ENCODE measurements around the gene DOCK4.

Gene DOCK4

GRCh38 chr7:112160130-112160770 is 45.9 kb downstream of the DOCK4 start:
- DNase-seq (ENCODE audit: low spot score) = no peak

GRCh38 chr7:112159351-112159750 is 46.8 kb downstream of the DOCK4 start:
- DNase-seq (ENCODE audit: low spot score) = no peak

GRCh38 chr7:112157072-112157471 is 49.1 kb downstream of the DOCK4 start:
- DNase-seq (ENCODE audit: low spot score) = no peak

DNA sequence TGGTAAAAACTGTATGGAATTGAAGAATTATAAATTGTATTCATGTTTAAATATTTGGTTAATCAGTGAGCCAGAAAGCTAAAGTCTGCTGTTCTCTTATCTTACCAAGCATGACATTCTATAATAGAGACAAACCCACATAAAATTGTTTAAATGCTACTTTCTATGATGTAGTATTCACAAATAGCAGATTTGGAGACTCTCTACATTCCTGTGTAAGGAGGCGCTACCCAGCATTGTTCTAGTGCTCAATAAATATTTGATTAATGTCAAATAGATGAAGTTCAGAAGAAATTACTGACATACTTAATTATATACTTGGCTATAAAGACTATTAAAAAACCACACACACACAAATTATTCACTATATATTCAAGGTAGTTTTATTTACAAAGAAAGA is 49.8 kb downstream of the DOCK4 start:
- DNase-seq (ENCODE audit: low spot score) = no peak

DNA sequence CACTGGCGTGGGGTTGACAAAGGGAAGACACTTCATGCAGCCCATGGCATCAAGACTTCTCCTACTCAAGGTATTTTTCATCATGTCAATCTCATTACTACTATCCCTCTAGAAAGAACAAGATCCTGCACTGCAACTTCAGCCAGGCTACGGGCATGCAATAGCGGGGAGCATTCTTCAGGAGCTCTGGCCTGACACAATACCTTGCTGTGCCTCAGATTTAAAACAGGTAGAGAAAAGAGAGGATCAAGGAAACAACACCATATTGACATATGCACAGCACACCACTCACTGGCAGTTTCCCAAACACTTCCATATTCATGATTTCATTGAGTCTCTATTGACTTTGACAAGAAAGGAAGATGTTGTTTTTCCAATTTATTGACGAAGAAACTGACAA is 51.5 kb downstream of the DOCK4 start:
- no peak for DNase-seq (ENCODE audit: low spot score)

DNA sequence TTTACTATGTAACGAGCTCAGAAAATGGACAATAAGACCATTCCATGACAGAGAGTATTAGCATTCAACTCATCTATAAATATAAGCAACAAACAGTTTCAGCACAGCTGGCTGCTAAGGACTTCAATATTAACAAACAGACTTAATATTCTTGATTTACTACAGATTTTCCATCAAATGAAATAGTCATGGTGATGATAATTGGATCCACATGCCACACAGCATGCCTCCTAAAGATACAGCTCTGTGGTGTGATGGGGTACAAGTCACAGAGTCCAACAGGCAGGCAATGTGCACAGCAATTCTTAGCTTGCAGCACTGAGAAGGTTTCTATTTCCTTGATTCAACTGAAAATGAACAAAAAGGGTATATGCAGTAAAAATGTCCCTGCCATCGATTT is 54.0 kb downstream of the DOCK4 start:
- DNase-seq (ENCODE audit: low spot score) = no peak

GRCh38 chr7:112150823-112151641 is 55.2 kb downstream of the DOCK4 start:
- DNase-seq (ENCODE audit: low spot score) = no peak

GRCh38 chr7:112149734-112150133 is 56.5 kb downstream of the DOCK4 start:
- no peak for DNase-seq (ENCODE audit: low spot score)

DNA sequence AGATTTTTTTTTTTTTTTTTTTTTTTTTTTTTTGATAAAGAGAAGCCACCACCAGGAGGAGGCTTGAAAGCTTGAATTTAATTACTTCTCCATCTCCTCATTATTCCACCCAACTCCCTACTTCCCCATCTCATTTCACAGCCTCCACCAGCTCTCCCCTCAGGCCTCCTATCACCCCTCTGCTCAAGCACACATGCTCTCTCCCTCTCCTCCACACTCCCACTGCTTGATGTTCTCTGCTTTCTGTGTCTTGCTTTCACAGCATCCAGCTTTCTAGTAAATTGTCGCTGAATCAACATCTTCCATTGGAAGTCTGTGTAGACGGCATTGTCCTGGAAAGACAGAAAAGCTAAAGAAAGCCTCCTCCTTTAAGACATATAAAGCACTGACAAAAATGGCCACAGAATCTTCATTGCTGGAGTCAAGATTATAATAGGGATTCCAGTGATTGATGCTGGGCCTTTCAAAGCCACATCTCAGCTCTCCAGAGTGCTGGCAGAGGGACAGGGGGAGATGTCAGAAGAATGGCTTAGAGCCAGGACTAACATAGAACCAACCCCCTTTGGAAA is 58.3 kb downstream of the DOCK4 start:
- DNase-seq (ENCODE audit: low spot score) = no peak

- DNase-seq (ENCODE audit: low spot score) = no peak
These were observed 61.0 kb downstream of the DOCK4 start for GRCh38 chr7:112145206-112145605.

DNA sequence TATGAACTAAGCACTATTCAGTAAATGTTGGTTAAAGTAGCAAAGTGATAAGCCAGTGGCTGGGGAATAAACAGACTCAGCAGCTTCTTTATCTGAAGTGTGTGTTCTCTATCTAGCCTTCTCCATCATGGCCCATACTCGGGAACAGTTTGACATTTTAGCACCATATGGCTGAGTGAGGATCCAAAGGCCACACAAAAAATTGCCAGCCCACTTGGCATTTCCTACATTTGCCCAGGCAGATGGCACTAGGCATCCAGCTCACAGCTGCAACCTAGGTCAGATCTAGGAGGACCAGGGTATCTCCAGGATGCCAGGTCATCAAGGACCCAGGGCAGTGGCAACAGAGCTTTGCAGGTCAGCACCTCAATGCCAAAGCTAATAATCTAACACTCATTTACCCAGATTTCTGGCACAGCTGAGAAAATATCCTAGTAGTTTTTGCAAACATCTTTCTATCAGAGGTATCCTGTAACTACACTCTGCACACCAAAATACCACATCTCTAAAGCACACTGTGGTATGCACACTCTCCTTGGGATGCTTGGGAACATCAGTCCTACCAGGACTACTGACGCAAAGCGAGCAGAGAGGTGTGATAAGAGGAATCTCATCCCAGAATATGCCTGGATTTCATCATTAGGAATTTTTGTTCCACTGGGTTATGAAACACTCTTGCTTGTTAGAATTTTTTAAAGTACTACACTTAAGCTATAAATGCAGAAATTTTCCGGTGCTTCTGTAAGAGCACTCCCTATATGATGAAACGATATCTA is 61.7 kb downstream of the DOCK4 start:
- DNase-seq (ENCODE audit: low spot score) = no peak

DNA sequence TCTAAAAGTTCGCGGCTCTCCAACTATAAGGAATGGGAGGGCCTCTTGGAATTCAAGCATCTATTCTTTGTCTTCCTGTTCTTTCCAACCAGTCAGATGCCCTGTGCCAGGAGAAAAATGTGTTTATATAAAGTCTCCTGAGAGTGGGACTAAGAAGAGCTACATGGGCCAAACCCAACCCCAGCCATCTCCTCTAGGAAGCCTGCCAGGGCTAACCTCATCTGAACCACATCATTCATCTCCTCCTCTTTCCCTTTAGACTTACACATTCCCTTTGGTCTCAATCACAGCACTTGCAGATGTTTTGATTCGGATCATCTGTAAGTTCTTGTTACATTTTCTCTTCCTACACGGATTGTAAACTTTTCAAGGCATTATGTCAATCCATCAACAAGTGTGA is 62.6 kb downstream of the DOCK4 start:
- DNase-seq (ENCODE audit: low spot score) = no peak

GRCh38 chr7:112143136-112143535 is 63.1 kb downstream of the DOCK4 start:
- no peak for DNase-seq (ENCODE audit: low spot score)

DNA sequence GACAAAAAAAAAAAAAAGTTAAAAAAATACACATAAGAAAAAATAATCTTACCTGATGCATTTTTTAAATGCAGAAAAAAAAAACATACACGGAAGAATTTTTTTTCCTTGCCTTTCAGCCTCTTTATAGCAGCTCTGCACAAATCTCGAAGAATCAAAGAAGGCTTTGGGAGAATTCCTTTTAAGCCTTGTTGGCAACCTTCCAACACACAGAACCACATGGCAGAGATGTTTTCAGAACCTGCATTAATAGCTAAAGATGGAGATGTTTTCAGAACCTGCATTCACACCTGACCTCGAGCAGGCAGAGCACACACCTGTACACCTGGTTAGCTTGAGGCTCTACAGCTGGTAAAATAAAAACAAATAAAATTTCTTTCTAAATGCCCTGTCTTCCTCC is 65.6 kb downstream of the DOCK4 start:
- DNase-seq (ENCODE audit: low spot score) = no peak

DNA sequence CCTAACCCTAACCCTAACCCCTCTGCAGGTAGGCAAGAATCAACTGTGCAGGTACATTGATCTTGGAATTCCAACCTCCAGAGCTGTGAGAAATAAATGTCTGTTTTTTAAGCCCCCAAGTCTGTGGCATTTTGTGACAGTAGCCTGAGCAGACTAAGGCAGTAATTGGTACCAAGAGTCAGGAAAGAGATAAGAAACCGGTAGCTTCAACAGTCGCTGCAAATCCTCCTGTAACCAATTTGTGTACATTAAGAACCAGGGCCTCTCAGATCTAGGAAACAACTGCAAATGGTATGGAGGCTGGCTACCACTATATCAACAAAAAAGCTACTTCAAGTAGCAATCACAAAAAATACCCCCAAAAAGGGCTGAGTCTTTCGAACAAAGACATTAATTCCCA is 67.3 kb downstream of the DOCK4 start:
- no peak for DNase-seq (ENCODE audit: low spot score)

- no peak for DNase-seq (ENCODE audit: low spot score)
These were observed 67.8 kb downstream of the DOCK4 start for GRCh38 chr7:112138325-112138852.

- DNase-seq (ENCODE audit: low spot score) = no peak
These were observed 68.8 kb downstream of the DOCK4 start for GRCh38 chr7:112137141-112138101.

- no peak for DNase-seq (ENCODE audit: low spot score)
These were observed 69.8 kb downstream of the DOCK4 start for GRCh38 chr7:112136271-112137008.

- DNase-seq (ENCODE audit: low spot score) = no peak
These were observed 70.4 kb downstream of the DOCK4 start for GRCh38 chr7:112135815-112136214.

GRCh38 chr7:112134039-112134438 is 72.2 kb downstream of the DOCK4 start:
- DNase-seq (ENCODE audit: low spot score) = no peak

All from CD4-positive, alpha-beta T cell treated with Interleukin-15 for 4 hours (primary cell).